Prostate gland (tissue), 2 donors: ENCODE results near the gene SCNN1G.

Source experiments
- CTCF ChIP-seq, 4 experiments: fragments of 200-600 bp in 2 of 4; fragments of 450-650 bp in 2 of 4; sonication (generic) in 2 of 4; IDR thresholded peaks; 1 replicate in 3 of 4; 2 replicates in 1 of 4; pipeline ENCODE4 v1.5.1; 2016 to 2019; ENCODE audit warnings: antibody characterized with exemption in 4 of 4, mild to moderate bottlenecking in 2 of 4, moderate library complexity in 2 of 4
- POLR2A ChIP-seq: fragments of 450-650 bp; IDR thresholded peaks from one replicate; pipeline ENCODE4 v1.6.1; 2016; ENCODE audit warnings: antibody characterized with exemption, mild to moderate bottlenecking
- POLR2AphosphoS5 ChIP-seq: sonication (generic); formaldehyde crosslinking; IDR thresholded peaks from one replicate; pipeline ENCODE4 v1.6.1; 2017; ENCODE audit warnings: antibody characterized with exemption

- TF ChIP-seq CTCF (IDR thresholded peaks at IDR 0.05) (no peak), POLR2A (no peak), POLR2AphosphoS5 (no peak)
These were observed 47.2 kb downstream of the SCNN1G start for GRCh38 chr16:23229714-23230113.
